ENCODE measurements around the gene KRTAP12-1. TPM values are rescaled to one million over a fixed set of nuclear protein-coding genes. Genes with fewer than 3 reads are reported as not detected.

Gene KRTAP12-1
- total and polyA plus RNA-seq, 2 donors (not counting 3 experiments of a cell fraction or from before 2014, with no cell fraction given): not detected

GRCh38 chr21:44727321-44727720 lies 45.4 kb upstream of the KRTAP12-1 start:
- ChIA-PET POLR2A (no interaction called here), CTCF (no interaction called here)
- BruUV-seq (replicated peaks): no TSS peak
- dilution Hi-C loops (cut with MboI; ENCODE audit: extremely low pct_ligation_motif_present, low sequenced_read_pairs) (no loop called here), intact Hi-C loops (cut with micrococcal nuclease) (no loop called here)
- Histone ChIP-seq H3K9me1 (replicated peaks; ENCODE audit: control insufficient read depth, extremely low read depth, insufficient read depth, low read length) (no peaks in the 10 kb centered on the region), H3K27me3 (ENCODE audit: control insufficient read depth in 2 of 2, insufficient read depth in 2 of 2, low read length in 2 of 2) (peaks cover 24 to 31% of the 10 kb centered on the region in 2 experiments), H3K36me3 (ENCODE audit: control insufficient read depth in 2 of 2, extremely low read depth in 1 of 2, insufficient read depth in 2 of 2, low read length in 2 of 2) (no peaks in the 10 kb centered on the region), H3K27ac (ENCODE audit: insufficient read depth, low read depth, low read length) (no peak overlapping the region), H3K4me1 (ENCODE audit: control insufficient read depth, extremely low read depth, insufficient read depth, low read length) (no peaks in the 10 kb centered on the region), H3K79me2 (ENCODE audit: control insufficient read depth, insufficient read depth, low read length) (no peaks in the 10 kb centered on the region), H3K9me3 (replicated peaks; ENCODE audit: control insufficient read depth, insufficient read depth, low read length) (no peaks in the 10 kb centered on the region), H3K4me2 (ENCODE audit: insufficient read depth, low read length) (no peak overlapping the region), H3K4me3 (replicated peaks in 1 of 3; ENCODE audit: insufficient read depth in 1 of 3, low read depth in 1 of 3, low read length in 3 of 3) (no peak overlapping the region), H3K9ac (replicated peaks; ENCODE audit: extremely low read depth, insufficient read depth, low read length) (no peak overlapping the region), H4K20me1 (replicated peaks; ENCODE audit: control insufficient read depth, extremely low read depth, insufficient read depth, low read length) (no peaks in the 10 kb centered on the region), H2AFZ (ENCODE audit: low read depth, low read length) (no peak overlapping the region)
- TF ChIP-seq EZH2 (IDR thresholded peaks at IDR 0.05; ENCODE audit: borderline replicate concordance, low read depth, low read length, severe bottlenecking) (no peak), JUN (IDR thresholded peaks at IDR 0.05; ENCODE audit: borderline replicate concordance, insufficient read depth, insufficient read length, low read depth) (no peak)
- no peak for DNase-seq (ENCODE audit: low read depth, low spot score)
- FAIRE-seq: no peak

- Histone ChIP-seq H3K27me3 (ENCODE audit: control insufficient read depth in 2 of 2, insufficient read depth in 2 of 2, low read length in 2 of 2) (peaks cover 24 to 31% of the 10 kb centered on the region in 2 experiments), H3K27ac (ENCODE audit: insufficient read depth, low read depth, low read length) (no peak overlapping the region), H4K20me1 (replicated peaks; ENCODE audit: control insufficient read depth, extremely low read depth, insufficient read depth, low read length) (no peaks in the 10 kb centered on the region), H3K9ac (replicated peaks; ENCODE audit: extremely low read depth, insufficient read depth, low read length) (no peak overlapping the region), H3K79me2 (ENCODE audit: control insufficient read depth, insufficient read depth, low read length) (no peaks in the 10 kb centered on the region), H3K4me1 (ENCODE audit: control insufficient read depth, extremely low read depth, insufficient read depth, low read length) (no peaks in the 10 kb centered on the region), H3K4me3 (replicated peaks in 1 of 3; ENCODE audit: insufficient read depth in 1 of 3, low read depth in 1 of 3, low read length in 3 of 3) (no peak overlapping the region), H2AFZ (ENCODE audit: low read depth, low read length) (no peak overlapping the region), H3K36me3 (ENCODE audit: control insufficient read depth in 2 of 2, extremely low read depth in 1 of 2, insufficient read depth in 2 of 2, low read length in 2 of 2) (no peaks in the 10 kb centered on the region), H3K9me1 (replicated peaks; ENCODE audit: control insufficient read depth, extremely low read depth, insufficient read depth, low read length) (no peaks in the 10 kb centered on the region), H3K4me2 (ENCODE audit: insufficient read depth, low read length) (no peak overlapping the region), H3K9me3 (replicated peaks; ENCODE audit: control insufficient read depth, insufficient read depth, low read length) (no peaks in the 10 kb centered on the region)
- BruUV-seq (replicated peaks): no TSS peak
- CTCF ChIA-PET: no interaction called here
- intact Hi-C loops (cut with micrococcal nuclease): no loop called here
- FAIRE-seq (no peak), DNase-seq (ENCODE audit: low read depth, low spot score) (no peak)
- TF ChIP-seq MYC (IDR thresholded peaks at IDR 0.05; ENCODE audit: low read depth, low read length) (no peak), POLR2AphosphoS5 (IDR thresholded peaks at IDR 0.05; ENCODE audit: insufficient read depth, low read depth, low read length) (no peak), CTCF (IDR thresholded peaks at IDR 0.05; ENCODE audit: extremely low read depth in 1 of 2, insufficient read depth in 1 of 2, low read depth in 1 of 2, low read length in 2 of 2) (no peak), FOS (IDR thresholded peaks at IDR 0.05; ENCODE audit: borderline replicate concordance, insufficient read depth, low read length) (no peak), POLR2A (IDR thresholded peaks at IDR 0.05; ENCODE audit: low read depth, low read length) (no peak), JUN (IDR thresholded peaks at IDR 0.05; ENCODE audit: borderline replicate concordance, insufficient read depth, insufficient read length, low read depth) (no peak), GATA2 (IDR thresholded peaks at IDR 0.05; ENCODE audit: insufficient read depth, insufficient read length, low read depth, low read length) (no peak)
- dilution Hi-C loops (cut with MboI; ENCODE audit: extremely low pct_ligation_motif_present, low sequenced_read_pairs): no loop called here
- POLR2A ChIA-PET: no interaction called here
Observed at GRCh38 chr21:44726826-44727225, 44.9 kb upstream of the KRTAP12-1 start.
